GM21423 (cell line): ENCODE data around the gene TMEM250.

Experiments used
- ATAC-seq: cut with Tn5 transposase; IDR thresholded peaks from one replicate; pipeline ENCODE4 v1.9.1; 2021; ENCODE audit warnings: mild to moderate bottlenecking, moderate library complexity; ENCODE audit not compliant: unreplicated experiment

TMEM250 gene

GRCh38 chr9:136098210-136098609, 20.5 kb downstream of the TMEM250 start:
- ATAC-seq: no peak

DNA sequence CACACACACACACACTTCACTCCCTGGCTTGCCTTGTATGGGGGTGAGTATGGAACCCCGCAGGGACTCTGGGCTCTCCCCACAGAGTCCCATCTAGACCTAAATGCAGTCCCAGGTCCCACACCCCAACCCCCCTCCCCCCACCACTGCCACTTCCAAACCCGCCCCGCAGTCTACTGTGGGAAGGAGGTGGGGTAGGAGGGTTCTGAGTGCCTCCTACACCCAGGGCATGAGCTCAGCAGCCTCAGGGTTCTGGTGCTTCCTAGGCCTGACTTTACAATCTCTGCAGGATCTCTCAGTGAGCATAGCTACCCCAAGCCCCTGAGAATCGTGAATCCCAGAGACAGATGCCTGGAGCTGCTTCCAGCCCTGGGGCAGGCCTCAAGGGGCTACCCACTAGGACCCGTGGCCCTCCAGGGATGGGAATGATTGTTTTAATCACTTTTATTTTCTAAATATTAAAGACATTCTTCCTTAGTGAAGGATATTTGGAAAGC, 22.1 kb downstream of the TMEM250 start:
- ATAC-seq: no peak

DNA sequence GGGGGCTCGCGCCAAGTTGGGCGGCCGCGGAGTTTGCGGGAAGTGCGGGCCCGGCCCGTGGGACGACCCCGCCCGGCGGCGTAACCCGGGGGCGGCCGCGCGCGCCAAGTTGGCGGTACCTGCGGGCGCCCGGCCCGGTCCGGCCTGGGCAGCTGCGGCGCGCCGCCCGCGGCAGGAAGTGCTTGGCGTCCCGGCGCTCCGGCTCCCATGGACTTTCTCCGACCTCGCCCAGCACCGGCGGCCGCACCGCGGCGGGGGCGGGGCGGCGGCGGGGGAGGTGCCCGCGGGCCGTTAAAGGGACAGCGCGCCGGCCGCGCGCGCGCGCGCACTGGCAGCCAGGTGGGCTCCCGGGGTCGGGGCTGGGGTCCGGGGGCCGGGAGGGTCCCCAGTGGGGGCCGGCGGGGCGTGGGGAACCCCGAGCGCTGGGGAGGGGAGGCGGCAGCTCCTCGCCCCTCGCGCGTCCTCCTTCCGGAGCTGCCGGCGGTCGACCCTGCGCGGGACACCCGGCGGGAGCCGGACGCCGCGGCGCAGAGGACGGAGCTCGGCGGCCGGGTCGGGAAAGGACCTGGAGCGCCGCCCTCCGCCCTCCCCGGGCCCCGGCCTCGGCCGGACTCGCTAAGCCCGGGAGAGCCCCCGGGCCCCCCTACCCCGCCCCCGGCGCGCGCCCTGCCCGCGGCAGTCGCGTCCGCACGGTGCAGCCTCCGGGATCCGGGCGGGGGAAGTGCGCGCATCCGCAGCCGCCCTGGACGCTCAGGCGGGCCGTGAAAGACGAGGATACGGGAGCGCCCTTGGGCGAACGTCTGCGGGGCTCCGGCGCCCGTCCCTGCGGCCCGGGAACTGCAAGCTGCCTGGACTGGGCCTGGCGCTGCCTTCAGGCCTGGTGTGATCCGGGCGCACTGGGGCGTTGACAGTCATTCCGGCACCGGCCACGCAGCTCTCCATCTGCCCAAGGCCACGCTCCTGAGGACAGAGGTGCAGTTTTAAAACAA, 23.3 kb downstream of the TMEM250 start, which contains the start of gene NACC2:
NACC2 (minus strand) TSS at position 220 of the 989 bp plus-strand sequence. CDS start 44,768 bp downstream, outside the sequence.
- no peak for ATAC-seq

- no peak for ATAC-seq
Measured at GRCh38 chr9:136093995-136094881, 24.4 kb downstream of the TMEM250 start.

- ATAC-seq: no peak
Measured at GRCh38 chr9:136093346-136093986, 25.2 kb downstream of the TMEM250 start.

DNA sequence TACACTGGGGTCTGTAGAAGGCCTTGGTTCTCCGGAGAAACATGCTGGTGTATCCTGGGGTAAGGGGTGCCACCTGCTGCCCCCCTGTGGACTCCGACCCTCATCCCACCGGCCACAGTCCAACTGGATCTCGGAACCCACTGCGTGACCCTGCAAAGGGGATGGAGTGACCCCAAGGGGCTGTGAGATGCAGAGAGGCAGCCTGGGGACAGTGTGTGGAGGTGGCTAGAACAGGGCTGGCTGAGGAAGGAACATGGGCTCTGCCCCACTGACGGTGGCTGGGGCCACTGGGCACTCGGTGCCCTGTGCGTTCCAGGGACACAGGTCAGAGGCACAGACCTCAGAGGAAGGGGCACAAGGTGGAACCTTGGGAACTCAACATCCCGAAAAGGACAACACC, 25.9 kb downstream of the TMEM250 start:
- ATAC-seq: no peak

DNA sequence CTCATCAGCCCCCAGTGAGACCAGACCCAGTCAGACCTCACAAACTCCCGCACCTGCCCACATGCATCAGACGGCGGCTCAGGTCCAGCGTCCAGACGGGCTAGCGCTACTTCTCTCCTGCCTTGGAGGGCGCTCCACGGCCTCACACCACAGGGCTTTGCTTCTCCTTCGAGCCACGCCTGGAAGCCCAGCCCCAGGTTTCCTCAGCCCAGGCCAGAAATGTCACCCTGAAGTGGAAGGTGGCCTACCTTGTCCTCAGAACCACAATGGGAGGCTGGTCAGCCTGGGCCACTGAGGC, 26.4 kb downstream of the TMEM250 start:
- ATAC-seq: no peak

DNA sequence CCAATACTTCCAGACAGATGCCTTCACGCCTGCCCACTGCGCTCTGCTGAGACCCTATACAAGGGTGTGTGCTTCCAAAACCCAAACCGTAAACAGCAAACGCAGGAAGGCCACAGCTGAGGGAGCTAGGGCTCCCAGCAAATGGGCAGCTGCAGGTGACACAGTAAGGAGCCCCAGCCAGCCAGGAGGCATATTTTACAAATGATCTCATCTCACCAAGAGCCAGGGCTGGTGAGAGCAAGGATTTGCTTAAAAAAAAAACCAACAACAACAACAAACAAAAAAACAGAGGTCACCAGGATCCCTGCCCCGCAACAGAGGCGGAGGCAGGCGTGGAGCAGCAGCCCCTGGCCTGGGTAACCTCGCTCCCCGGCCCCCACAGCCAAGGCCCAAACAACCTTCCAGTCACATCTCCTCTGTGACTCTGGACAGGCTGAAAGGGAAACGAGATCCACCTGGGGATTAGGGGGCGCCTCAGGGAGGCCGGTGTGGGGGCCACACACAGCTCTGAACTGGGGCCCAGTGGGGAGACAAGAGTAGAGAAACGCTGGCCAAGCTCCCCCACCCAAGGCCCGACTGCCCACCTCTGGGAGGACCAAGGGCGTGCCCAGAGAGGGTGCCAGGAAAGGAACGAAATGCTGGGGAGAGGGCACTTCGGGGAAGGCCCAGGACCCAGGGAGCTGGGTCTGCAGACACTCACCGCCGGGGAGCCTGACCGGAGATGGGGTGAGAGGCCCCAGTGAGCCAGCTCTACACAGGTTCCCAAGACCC, 26.9 kb downstream of the TMEM250 start:
- ATAC-seq: no peak

- ATAC-seq: no peak
Measured at GRCh38 chr9:136090768-136091581, 27.7 kb downstream of the TMEM250 start.

GRCh38 chr9:136090056-136090735, 28.5 kb downstream of the TMEM250 start:
- ATAC-seq: no peak

DNA sequence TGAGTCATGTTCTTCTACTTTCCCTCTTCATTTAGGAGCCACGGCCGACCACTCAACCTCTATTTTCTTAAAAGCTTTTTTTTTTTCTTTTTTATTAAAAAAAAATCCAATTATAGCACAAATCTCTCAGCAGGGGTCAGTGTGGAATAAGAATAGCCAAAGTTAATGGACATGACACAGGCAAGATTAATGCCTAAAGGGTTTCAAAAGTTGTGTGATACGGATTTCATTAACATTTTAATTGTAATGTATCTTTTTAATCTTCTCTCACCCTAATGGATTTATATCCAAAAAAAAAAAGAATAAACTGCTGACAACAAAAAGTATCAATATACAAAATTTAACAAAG, 29.0 kb downstream of the TMEM250 start:
- no peak for ATAC-seq

- no peak for ATAC-seq
Measured at GRCh38 chr9:136088939-136089696, 29.6 kb downstream of the TMEM250 start.

- no peak for ATAC-seq
Measured at GRCh38 chr9:136088481-136088938, 30.2 kb downstream of the TMEM250 start.

GRCh38 chr9:136087741-136088480, 30.8 kb downstream of the TMEM250 start:
- ATAC-seq: no peak

DNA sequence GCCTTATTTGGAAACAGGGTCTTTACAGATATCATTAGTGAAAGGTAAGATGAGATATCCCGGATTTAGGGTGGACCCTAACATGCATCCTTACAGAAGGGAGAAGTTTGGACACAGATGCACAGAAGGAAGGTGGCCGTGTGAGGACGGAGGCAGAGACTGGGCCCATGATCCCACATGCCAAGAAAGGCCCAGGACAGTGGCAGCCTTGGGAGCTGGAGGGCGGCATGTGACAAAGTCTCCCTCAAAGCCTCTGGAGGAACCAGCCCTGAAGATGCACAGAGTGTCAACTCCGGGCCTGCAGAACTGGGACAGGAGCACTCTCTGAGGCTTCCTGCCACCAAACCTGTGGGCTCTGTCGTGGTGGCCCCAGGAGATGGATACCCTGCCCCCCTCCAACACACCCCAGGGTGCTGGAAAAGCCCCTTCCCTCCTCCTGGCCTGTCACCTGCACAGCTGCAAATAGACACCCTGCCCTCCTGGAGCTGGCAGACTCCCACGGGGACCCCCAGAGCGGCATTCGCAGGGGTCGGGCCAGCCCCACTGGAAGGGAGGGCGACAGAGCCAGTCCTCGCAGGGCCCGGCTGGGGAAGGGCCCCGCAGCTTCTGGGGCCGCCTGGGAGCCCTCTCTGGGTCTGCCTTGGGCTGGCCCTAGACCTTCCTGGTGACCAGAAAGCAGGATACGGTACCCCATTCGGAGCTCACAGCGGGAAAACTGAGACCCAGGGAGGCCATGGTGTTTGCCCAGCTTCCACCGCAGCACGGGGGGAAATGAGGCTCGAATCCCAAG, 31.5 kb downstream of the TMEM250 start:
- no peak for ATAC-seq

DNA sequence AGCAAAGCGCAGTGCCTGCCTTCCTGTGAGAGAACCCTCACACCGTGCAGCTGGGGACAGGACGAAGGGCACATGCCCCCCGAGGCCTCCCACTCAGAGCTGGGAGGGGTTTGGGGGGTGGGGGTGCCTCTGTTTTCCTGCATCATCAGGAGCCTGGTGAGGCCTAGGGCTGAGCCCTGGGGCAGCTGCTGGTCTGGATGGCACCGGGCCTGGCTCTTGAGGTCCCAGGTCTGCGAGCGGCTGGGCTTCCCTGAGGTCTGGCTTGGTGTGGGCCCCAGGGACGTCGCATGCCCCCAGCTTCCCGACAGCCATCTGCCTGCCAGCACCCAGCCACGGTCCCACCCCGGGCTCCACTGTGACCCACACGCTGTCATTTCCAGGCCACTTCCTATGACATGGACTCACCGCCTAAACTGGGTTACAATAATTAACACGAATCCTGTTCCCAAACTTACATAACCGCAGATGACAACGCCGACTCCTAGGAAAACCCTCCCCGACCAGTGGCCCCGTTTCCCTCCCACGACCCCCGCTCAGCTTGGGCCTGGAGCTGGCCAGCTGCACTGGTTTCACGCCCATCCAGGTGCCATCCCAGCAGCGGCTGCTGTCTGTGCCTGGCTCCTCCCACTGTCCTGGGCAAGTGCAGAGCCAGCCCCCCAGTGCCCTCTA, 32.3 kb downstream of the TMEM250 start:
- no peak for ATAC-seq
